Thymus (tissue), 11 donors: ENCODE data around the gene POM121L12. TPM values are rescaled to one million over a fixed set of nuclear protein-coding genes. Genes with fewer than 3 reads are reported as not detected.

Experiments used
- DNase-seq, 9 donors: peaks; one replicate each; pipeline ENCODE4 v3.0.0-alpha.2; 2013; ENCODE audit warnings: low spot score in 9 of 9, low read depth in 6 of 9, missing footprints in 1 of 9
- H3K27ac ChIP-seq, 2 donors: one replicate each; pipeline ENCODE4 v1.5.1; 2013; ENCODE audit warnings: control low read depth in 1 of 2, low read depth in 1 of 2, low read length in 1 of 2, mild to moderate bottlenecking in 1 of 2, moderate library complexity in 1 of 2
- H3K27me3 ChIP-seq, 2 donors: one replicate each; pipeline ENCODE4 v1.5.1; 2013; ENCODE audit warnings: low read length in 1 of 2; ENCODE audit not compliant: control insufficient read depth in 2 of 2, insufficient read depth in 1 of 2
- H3K36me3 ChIP-seq, 2 donors: one replicate each; pipeline ENCODE4 v1.5.1; 2013; ENCODE audit warnings: low read length in 1 of 2, mild to moderate bottlenecking in 1 of 2, moderate library complexity in 1 of 2; ENCODE audit not compliant: control insufficient read depth in 2 of 2, insufficient read depth in 2 of 2
- H3K4me1 ChIP-seq, 2 donors: one replicate each; pipeline ENCODE4 v1.5.1; 2013; ENCODE audit warnings: low read length in 2 of 2; ENCODE audit not compliant: control insufficient read depth in 2 of 2, insufficient read depth in 2 of 2
- H3K4me3 ChIP-seq, 2 donors: one replicate each; pipeline ENCODE4 v1.5.1; 2013; ENCODE audit warnings: low read length in 2 of 2, control low read depth in 1 of 2, mild to moderate bottlenecking in 1 of 2
- H3K9me3 ChIP-seq, 2 donors: one replicate each; pipeline ENCODE4 v1.5.1; 2013; ENCODE audit warnings: low read length in 1 of 2, mild to moderate bottlenecking in 1 of 2; ENCODE audit not compliant: control insufficient read depth in 2 of 2, insufficient read depth in 1 of 2
- WGBS: extraction: QIAGEN DNeasy Blood & Tissue Kit; methylation state at CpG from one replicate; pipeline ENCODE4 v1.1.7; 2013; 5-methylcytosine and 5-hydroxymethylcytosine counted together
- polyA plus RNA-seq: library from polyadenylated mRNA; stranded (reverse); fragments of 200-250 nt; gene quantifications from one replicate; pipeline ENCODE4 v1.2.3, GENCODE V29; 2013
- total RNA-seq: library from RNA; stranded (reverse); fragments of 120-200 nt; gene quantifications from one replicate; pipeline ENCODE4 v1.2.4, GENCODE V29; 2013
- donor health status: healthy.

POM121L12 gene
- total and polyA plus RNA-seq, 2 donors = not detected

DNA sequence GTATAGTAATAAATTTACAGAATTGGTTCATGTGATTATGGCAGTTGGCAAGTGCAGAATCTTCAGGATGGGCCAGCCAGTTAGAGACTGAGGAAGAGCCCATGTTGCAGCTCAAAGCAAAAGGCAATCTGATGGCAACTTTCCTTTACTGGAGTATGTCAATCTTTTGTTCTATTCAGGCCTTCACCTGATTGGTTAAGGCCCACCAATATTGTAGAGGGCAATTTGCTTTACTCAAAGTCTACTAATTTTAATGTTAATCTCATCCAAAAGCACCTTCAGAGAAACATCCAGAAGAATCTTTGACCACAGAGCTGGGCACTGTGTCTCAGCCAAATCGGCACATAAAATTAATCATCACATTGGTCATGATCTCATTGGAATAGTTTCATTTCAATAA lies 20.0 kb upstream of the POM121L12 start:
- Histone ChIP-seq H3K9me3 (peaks cover 0 to 3% of the 10 kb centered on the region in 2 donors), H3K36me3 (no peaks in the 10 kb centered on the region), H3K4me1 (no peaks in the 10 kb centered on the region), H3K4me3 (no peak overlapping the region), H3K27ac (no peak overlapping the region), H3K27me3 (no peaks in the 10 kb centered on the region)
- DNase-seq = no peak
- WGBS = 96% methylated on average over 1 of the region's 1 CpG

DNA sequence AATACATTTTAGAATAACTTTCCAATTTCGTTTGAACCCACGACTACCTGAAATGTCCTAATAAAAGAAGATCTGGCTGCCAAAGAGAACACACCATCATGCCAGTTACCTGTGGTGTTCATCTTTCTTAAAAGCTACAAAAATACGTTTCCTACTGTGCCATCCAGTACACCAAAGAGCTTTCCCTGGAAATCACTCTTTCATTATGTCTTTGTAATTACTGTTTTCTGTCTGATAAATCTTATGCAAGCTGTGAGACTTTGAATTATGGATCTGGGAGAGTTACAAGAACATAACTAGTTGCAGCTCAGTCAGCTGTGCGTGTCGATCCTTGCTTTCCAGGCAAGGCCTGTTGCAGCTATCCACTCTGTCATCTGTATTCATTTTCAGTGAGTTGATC lies 12.5 kb upstream of the POM121L12 start:
- Histone ChIP-seq H3K27ac (no peak overlapping the region), H3K36me3 (no peaks in the 10 kb centered on the region), H3K27me3 (no peaks in the 10 kb centered on the region), H3K4me1 (no peaks in the 10 kb centered on the region), H3K4me3 (no peak overlapping the region), H3K9me3 (no peaks in the 10 kb centered on the region)
- WGBS = 84% methylated on average over 5 of the region's 5 CpGs
- DNase-seq = no peak

DNA sequence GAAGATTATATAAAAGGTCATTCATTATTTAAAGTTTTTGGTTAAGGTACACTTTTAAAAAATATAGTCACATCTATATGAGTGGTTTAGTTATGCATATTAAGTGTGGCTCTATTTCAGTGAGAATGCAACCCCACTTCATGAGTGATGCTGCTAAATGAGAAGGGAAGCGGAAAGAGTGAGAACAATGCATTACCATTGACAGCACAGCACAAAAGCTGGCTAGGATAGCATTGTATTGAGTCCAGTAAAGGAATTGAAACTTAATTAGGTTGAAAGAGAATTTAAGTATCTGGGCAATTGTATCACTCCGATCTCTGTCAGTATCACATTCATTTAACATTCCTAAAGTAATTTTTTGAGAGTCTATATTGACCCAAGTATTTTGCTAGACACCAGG lies 13.2 kb downstream of the POM121L12 start:
- Histone ChIP-seq H3K27ac (no peak overlapping the region), H3K9me3 (no peaks in the 10 kb centered on the region), H3K4me3 (no peak overlapping the region), H3K27me3 (no peaks in the 10 kb centered on the region), H3K36me3 (no peaks in the 10 kb centered on the region), H3K4me1 (no peaks in the 10 kb centered on the region)
- WGBS = 87% methylated on average over 2 of the region's 2 CpGs
- DNase-seq = no peak

DNA sequence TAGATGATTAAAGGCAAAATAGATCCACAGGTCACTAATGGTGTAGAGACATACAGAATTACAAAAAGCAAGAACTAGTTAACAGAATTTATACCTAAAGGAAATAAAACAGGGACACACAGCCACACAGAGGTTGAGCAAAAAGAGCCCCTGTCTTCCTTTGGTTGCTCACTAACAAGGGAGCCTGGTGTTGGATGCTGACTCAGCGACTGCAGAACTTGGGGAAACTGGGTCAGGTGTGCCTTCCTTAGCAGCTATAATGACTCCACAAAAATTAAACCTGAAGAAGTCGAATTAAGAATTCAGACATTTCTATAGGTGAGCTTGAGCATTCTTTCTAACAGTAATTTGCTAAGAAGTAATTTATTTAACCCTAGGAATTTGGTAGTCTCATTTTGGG lies 15.0 kb downstream of the POM121L12 start:
- H3K27ac ChIP-seq = no peak overlapping the region
- no peaks in the 10 kb centered on the region for H3K9me3 ChIP-seq
- H3K4me1 ChIP-seq = no peaks in the 10 kb centered on the region
- no peaks in the 10 kb centered on the region for H3K36me3 ChIP-seq
- 79% methylated on average over 2 of the region's 2 CpGs for WGBS
- no peak for DNase-seq
- H3K4me3 ChIP-seq = no peak overlapping the region
- no peaks in the 10 kb centered on the region for H3K27me3 ChIP-seq

DNA sequence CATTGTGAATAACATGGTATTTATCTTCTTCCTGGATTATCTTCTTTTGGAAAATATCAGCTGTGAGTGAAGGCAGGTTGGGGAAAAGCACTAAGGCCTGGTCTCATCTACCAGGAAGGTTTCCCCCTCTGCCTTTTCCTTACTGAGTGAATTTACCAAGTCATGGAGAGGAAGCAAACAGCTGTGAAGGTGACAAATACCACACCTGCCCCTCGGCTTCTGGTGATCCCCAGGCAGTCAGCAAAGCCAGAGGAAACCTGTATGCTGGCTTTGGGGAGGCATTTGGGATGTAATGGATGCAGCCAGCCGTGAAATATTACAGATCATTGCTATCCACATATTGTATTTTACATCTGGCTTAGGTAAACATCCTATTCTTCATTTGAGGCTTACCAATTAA lies 24.2 kb downstream of the POM121L12 start:
- Histone ChIP-seq H3K27ac (no peak overlapping the region), H3K9me3 (no peaks in the 10 kb centered on the region), H3K36me3 (no peaks in the 10 kb centered on the region), H3K27me3 (no peaks in the 10 kb centered on the region), H3K4me1 (no peaks in the 10 kb centered on the region), H3K4me3 (no peak overlapping the region)
- WGBS = 37% methylated on average over 2 of the region's 2 CpGs
- DNase-seq = no peak

DNA sequence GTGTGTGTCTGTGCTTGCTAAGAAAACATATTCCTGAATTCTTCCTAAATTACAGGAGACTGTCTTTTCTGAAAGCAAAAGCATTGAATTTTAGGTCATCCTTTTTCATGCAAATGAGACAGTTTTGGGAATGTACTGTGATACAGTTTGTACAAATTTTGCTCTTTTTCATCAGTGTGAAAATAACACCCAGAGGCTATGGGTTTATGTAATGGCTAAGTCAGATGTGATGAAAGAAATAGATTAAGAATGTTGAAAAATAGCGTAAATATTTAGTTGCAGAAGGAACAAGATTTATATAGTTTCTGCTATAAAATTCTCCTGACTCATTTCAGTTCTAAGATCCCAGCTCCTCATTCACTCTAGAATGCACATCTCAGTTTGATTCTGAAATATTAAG lies 24.6 kb downstream of the POM121L12 start:
- Histone ChIP-seq H3K27me3 (no peaks in the 10 kb centered on the region), H3K4me3 (no peak overlapping the region), H3K9me3 (no peaks in the 10 kb centered on the region), H3K27ac (no peak overlapping the region), H3K36me3 (no peaks in the 10 kb centered on the region), H3K4me1 (no peaks in the 10 kb centered on the region)
- WGBS = 98% methylated on average over 1 of the region's 1 CpG
- DNase-seq = no peak

DNA sequence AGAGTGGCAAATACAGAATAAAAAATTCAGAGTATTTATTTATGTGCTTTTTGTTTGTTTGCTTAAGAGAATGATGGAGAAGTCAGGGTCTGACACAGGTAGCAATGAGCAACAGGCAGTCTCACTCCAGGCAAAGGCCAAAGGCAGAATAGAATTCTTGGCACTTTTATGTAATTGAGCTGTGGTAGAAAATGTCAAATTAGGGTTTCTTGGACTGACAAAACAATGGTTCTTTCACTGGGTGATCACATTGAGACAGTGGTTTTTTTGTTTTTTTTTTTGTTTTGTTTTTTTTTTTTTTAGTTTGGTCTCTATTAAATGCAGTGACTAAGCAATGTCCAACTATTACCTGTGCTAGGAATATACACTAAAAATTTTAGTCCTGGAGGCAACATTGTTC lies 27.4 kb downstream of the POM121L12 start:
- no peak overlapping the region for H3K4me3 ChIP-seq
- no peaks in the 10 kb centered on the region for H3K27me3 ChIP-seq
- H3K9me3 ChIP-seq = no peaks in the 10 kb centered on the region
- H3K4me1 ChIP-seq = no peaks in the 10 kb centered on the region
- H3K27ac ChIP-seq = no peak overlapping the region
- no peaks in the 10 kb centered on the region for H3K36me3 ChIP-seq
- no peak for DNase-seq

DNA sequence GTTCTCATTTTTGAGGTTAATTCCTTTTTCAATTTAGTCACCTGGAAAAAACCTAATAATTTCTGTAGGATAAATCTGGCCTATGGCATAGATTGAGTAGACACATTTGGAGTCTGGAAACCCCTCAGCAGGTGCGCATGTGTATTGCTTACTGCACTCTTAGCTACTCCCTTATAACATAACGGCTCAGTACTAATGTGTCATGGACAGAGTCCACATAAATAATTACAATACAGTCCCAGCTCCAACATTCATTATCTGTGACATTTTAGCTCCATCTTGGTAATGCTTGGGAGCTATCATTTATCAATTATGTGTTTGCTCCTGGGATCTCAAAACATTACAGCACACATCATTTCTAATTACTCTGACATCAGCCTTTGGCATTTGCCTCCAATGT lies 33.2 kb downstream of the POM121L12 start:
- Histone ChIP-seq H3K27ac (no peak overlapping the region), H3K36me3 (no peaks in the 10 kb centered on the region), H3K4me3 (no peak overlapping the region), H3K9me3 (no peaks in the 10 kb centered on the region), H3K27me3 (no peaks in the 10 kb centered on the region), H3K4me1 (no peaks in the 10 kb centered on the region)
- 96% methylated on average over 2 of the region's 2 CpGs for WGBS
- no peak for DNase-seq

DNA sequence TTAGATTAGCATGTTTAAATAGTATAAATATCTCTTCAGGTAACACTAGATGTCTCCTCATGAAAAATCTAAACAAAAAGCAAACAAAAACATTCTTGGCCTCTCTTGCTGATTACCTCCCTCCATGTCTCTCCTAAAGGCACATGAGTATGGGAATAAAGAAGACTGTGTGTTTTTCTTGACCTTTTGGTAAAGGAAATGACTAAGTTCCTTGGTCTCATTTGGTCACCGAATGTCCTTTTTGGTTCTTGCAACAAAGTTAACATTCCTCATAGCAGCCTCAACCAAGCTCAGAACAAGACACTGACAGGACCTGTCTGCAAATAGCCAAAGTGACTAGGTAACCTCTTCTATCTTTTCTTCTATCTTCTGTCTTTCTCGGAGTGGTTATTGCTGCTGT lies 35.5 kb downstream of the POM121L12 start:
- Histone ChIP-seq H3K4me1 (no peaks in the 10 kb centered on the region), H3K36me3 (no peaks in the 10 kb centered on the region), H3K27me3 (no peaks in the 10 kb centered on the region), H3K4me3 (no peak overlapping the region), H3K27ac (no peak overlapping the region), H3K9me3 (no peaks in the 10 kb centered on the region)
- DNase-seq = no peak
- WGBS = 81% methylated on average over 2 of the region's 2 CpGs
